Keratinocyte (primary cell): ENCODE results near the gene HERPUD1.

Experiments used
- CTCF ChIP-seq, 3 experiments: IDR thresholded peaks in 1 of 3; conservative IDR thresholded peaks in 1 of 3; optimal IDR thresholded peaks in 1 of 3; 2 replicates in 2 of 3; 3 replicates in 1 of 3; pipeline versions ENCODE3 to v1.5.1; 2011; ENCODE audit warnings: low read length in 3 of 3, mild to moderate bottlenecking in 3 of 3, moderate library complexity in 2 of 3, control low read depth in 1 of 3, inconsistent platforms in 1 of 3; ENCODE audit not compliant: insufficient read depth in 2 of 3; ENCODE audit errors: extremely low read depth in 1 of 3
- EZH2 ChIP-seq: IDR thresholded peaks from one replicate; pipeline ENCODE4 v1.6.1; 2012; ENCODE audit warnings: inconsistent platforms, mild to moderate bottlenecking, low read length, moderate library complexity

- TF ChIP-seq CTCF (optimal IDR thresholded peaks at IDR 0.05 in 1 of 3, IDR thresholded peaks at IDR 0.05 in 1 of 3, conservative IDR thresholded peaks at IDR 0.05 in 1 of 3; ENCODE audit: extremely low read depth in 1 of 3, insufficient read depth in 2 of 3, low read length in 3 of 3), result no peak
- TF ChIP-seq EZH2, result no peak
Measured at GRCh38 chr16:56941092-56941491, 9.2 kb downstream of the HERPUD1 start.
